NB4 (cell line): ENCODE data around the gene RAB6A.

Experiments used
- MAX ChIP-seq: IDR thresholded peaks from 2 replicates; pipeline ENCODE4 v1.6.1; 2011; ENCODE audit warnings: low read depth, low read length
- MYC ChIP-seq: IDR thresholded peaks from 2 replicates; pipeline ENCODE4 v1.6.1; 2011; ENCODE audit warnings: low read depth, low read length
- POLR2A ChIP-seq: IDR thresholded peaks from 2 replicates; pipeline ENCODE4 v1.6.1; 2011; ENCODE audit warnings: mild to moderate bottlenecking; ENCODE audit not compliant: insufficient read length; ENCODE audit errors: extremely low read depth
- TF ChIP-seq, protein P1 (sequence below): IDR thresholded peaks from one replicate; pipeline ENCODE4 v1.5.1; 2012; ENCODE audit warnings: low read depth, low read length

DNA sequence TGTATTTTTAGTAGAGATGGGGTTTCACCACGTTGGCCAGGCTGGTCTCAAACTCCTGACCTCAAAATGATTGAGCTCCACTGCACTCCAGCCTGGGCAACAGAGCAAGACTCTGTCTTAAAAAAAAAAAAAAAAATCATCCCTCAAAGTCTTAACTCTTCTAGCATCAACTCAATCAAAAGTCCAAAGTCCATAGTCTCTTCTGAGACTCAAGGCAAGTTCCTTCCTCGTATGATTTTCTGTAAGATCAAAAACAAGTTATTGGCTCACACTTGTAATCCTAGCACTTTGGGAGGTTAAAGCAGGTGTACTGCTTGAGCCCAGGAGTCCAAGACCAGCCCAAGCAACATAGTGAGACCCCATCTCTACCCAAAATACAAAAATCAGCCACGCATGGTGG lies 90.1 kb downstream of the RAB6A start:
- TF ChIP-seq MAX, result no peak
- TF ChIP-seq, protein P1, sequence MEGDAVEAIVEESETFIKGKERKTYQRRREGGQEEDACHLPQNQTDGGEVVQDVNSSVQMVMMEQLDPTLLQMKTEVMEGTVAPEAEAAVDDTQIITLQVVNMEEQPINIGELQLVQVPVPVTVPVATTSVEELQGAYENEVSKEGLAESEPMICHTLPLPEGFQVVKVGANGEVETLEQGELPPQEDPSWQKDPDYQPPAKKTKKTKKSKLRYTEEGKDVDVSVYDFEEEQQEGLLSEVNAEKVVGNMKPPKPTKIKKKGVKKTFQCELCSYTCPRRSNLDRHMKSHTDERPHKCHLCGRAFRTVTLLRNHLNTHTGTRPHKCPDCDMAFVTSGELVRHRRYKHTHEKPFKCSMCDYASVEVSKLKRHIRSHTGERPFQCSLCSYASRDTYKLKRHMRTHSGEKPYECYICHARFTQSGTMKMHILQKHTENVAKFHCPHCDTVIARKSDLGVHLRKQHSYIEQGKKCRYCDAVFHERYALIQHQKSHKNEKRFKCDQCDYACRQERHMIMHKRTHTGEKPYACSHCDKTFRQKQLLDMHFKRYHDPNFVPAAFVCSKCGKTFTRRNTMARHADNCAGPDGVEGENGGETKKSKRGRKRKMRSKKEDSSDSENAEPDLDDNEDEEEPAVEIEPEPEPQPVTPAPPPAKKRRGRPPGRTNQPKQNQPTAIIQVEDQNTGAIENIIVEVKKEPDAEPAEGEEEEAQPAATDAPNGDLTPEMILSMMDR, result no peak
- no peak for TF ChIP-seq POLR2A
- no peak for TF ChIP-seq MYC
